DND-41 (cell line): ENCODE results near the gene BOD1L2.

Source experiments
- CTCF ChIP-seq: IDR thresholded peaks from 2 replicates; pipeline ENCODE4 v1.5.1; 2012; ENCODE audit warnings: borderline replicate concordance, low read length, moderate library complexity, mild to moderate bottlenecking; ENCODE audit not compliant: poor library complexity, severe bottlenecking; ENCODE audit errors: extremely low read depth
- EZH2 ChIP-seq: IDR thresholded peaks from 3 replicates; pipeline ENCODE4 v1.6.1; 2012; ENCODE audit warnings: borderline replicate concordance, low read depth, mild to moderate bottlenecking, moderate library complexity, low read length, inconsistent platforms; ENCODE audit not compliant: severe bottlenecking

GRCh38 chr18:57148263-57148662, 1.4 kb downstream of the BOD1L2 start:
- TF ChIP-seq CTCF (no peak), EZH2 (no peak)
